HG03108 (cell line): ENCODE results near the gene MAEA.
"Not testable (repeated sequence)": the region's sequence is repeated elsewhere in the genome, so short reads cannot be mapped to it uniquely, and the experiment has no call there.

Experiments used
- ATAC-seq: cut with Tn5 transposase; IDR thresholded peaks from one replicate; pipeline ENCODE4 v1.9.1; 2021; ENCODE audit warnings: moderate library complexity; ENCODE audit not compliant: unreplicated experiment

Gene MAEA

GRCh38 chr4:1318488-1319213, 29.0 kb downstream of the MAEA start:
- no peak for ATAC-seq

GRCh38 chr4:1321486-1321885, 31.8 kb downstream of the MAEA start:
- ATAC-seq, result no peak

- no peak for ATAC-seq
These were observed 32.4 kb downstream of the MAEA start for GRCh38 chr4:1321946-1322650.

GRCh38 chr4:1323280-1323634, 33.6 kb downstream of the MAEA start:
- no peak for ATAC-seq

GRCh38 chr4:1323635-1324442, 34.1 kb downstream of the MAEA start:
- no peak for ATAC-seq

GRCh38 chr4:1324443-1325175, 34.9 kb downstream of the MAEA start:
- not testable (repeated sequence) for ATAC-seq

GRCh38 chr4:1325176-1325480, 35.4 kb downstream of the MAEA start:
- no peak for ATAC-seq

- no peak for ATAC-seq
These were observed 36.3 kb downstream of the MAEA start for GRCh38 chr4:1325681-1326635.

GRCh38 chr4:1326751-1327525, 37.2 kb downstream of the MAEA start:
- no peak for ATAC-seq

- no peak for ATAC-seq
These were observed 38.0 kb downstream of the MAEA start for GRCh38 chr4:1327526-1328266.

- ATAC-seq, result no peak
These were observed 38.8 kb downstream of the MAEA start for GRCh38 chr4:1328267-1329155.

- ATAC-seq, result no peak
These were observed 40.0 kb downstream of the MAEA start for GRCh38 chr4:1329408-1330371.

GRCh38 chr4:1330761-1331590, 41.3 kb downstream of the MAEA start:
- no peak for ATAC-seq

GRCh38 chr4:1331591-1332353, 42.1 kb downstream of the MAEA start:
- no peak for ATAC-seq

GRCh38 chr4:1332686-1333085, 43.0 kb downstream of the MAEA start:
- no peak for ATAC-seq
